ENCODE measurements around the gene HS3ST6. TPM values are rescaled to one million over a fixed set of nuclear protein-coding genes. Genes with fewer than 3 reads are reported as not detected.
A peak's percentile ranks its signal among the peaks of the same experiment; 100 is the strongest.
"Not testable (repeated sequence)": the region's sequence is repeated elsewhere in the genome, so short reads cannot be mapped to it uniquely, and the experiment has no call there.

Gene HS3ST6
- total RNA-seq = not detected in 2 replicates

DNA sequence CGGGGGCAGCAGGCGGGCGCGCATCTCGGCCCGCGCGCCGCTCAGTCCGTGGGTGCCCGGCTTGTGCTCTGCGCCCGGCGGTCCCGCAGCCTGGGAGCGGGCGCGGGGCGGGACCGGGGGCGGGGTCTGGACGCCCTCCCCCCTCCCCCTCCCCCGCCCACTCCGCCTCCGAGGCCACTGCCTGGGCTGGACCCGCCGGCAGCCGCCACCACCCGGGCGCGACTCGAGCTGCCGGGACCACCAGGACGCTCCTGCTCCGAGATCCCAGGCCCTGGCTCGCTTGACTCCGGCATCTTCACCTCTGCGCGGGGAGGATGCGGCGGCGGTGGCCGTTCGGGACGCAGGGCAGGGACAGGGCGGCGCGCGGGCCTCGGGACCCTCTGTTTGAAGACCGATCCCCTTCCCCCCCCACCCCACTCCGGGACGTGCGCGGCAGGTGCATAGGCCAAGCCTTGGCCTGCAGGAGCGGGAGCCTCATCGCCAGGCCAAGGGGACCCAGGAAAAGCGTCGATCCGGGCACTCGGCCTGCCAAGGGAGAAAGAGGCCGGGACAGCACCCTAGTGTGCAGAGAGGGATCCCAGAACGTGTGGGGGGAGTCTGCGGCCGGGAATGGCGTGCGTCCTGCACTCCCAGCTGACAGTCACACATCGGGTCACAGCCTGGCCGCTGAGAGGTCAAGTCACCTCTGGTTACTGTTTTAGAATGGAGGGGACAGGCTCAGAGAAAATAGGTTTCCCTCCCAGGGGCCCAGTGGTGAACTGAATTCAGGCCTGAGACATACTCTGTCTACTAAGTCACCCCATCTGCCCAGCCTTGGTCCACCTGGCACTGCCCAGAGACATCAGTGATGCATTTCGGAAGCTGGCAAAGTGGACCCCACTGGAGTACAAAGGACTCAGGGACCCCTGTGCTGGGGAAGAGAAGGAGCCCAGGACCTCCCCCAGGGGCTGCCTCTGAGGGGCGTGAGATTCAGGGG, at the start of gene HS3ST6:
TSS of gene HS3ST6 (minus strand) at position 65 of the 976 bp plus-strand sequence. CDS start 92 bp downstream, outside the sequence.
- no peaks in the 10 kb centered on the region for H3K9me3 Mint-ChIP-seq
- intact Hi-C loops (cut with micrococcal nuclease) = no loop called here
- H3K27me3 Mint-ChIP-seq (ENCODE audit: insufficient read depth) = peaks cover 46% of the 10 kb centered on the region
- H3K27ac Mint-ChIP-seq = no peak within 1 kb of the TSS
- no peaks in the 10 kb centered on the region for H3K4me1 Mint-ChIP-seq (ENCODE audit: low read depth)
- H3K4me3 Mint-ChIP-seq = no peak within 1 kb of the TSS
- DNase-seq (ENCODE audit: low spot score) = no peak
- H3K36me3 Mint-ChIP-seq (ENCODE audit: low read depth) = no peaks in the 10 kb centered on the region

DNA sequence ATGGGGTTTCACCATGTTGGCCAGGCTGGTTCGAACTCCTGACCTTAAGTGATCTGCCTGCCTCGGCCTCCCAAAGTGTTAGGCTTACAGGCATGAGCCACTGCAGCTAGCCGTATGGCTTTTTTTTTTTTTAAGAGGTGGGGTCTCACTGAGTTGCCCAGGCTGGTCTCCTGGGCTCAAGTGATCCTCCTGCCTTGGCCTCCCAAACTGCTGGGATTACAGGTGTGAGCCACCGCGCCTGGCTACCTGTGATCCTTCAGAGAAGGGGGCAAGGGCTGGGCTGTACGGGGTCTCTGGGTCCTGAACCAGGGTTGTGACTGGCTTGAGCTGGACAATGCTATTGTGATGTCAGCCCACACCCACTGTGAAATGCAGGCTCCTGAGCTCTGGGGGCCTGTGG, 48.2 kb upstream of the HS3ST6 start, which contains the start of gene RNF151:
TSS of gene RNF151 (plus strand) at position 397 of the 400 bp plus-strand sequence. CDS start 26 bp downstream, outside the sequence.
- H3K4me1 Mint-ChIP-seq (ENCODE audit: low read depth) = peaks cover 25% of the 10 kb centered on the region
- DNase-seq (ENCODE audit: low spot score) = no peak
- H3K9me3 Mint-ChIP-seq = no peaks in the 10 kb centered on the region
- peak within 1 kb of the TSS; percentile 100 for H3K4me3 Mint-ChIP-seq
- peaks cover 33% of the 10 kb centered on the region for H3K36me3 Mint-ChIP-seq (ENCODE audit: low read depth)
- H3K27me3 Mint-ChIP-seq (ENCODE audit: insufficient read depth) = no peaks in the 10 kb centered on the region
- H3K27ac Mint-ChIP-seq = peak within 1 kb of the TSS; percentile 94
- intact Hi-C loops (cut with micrococcal nuclease) = no loop called here

DNA sequence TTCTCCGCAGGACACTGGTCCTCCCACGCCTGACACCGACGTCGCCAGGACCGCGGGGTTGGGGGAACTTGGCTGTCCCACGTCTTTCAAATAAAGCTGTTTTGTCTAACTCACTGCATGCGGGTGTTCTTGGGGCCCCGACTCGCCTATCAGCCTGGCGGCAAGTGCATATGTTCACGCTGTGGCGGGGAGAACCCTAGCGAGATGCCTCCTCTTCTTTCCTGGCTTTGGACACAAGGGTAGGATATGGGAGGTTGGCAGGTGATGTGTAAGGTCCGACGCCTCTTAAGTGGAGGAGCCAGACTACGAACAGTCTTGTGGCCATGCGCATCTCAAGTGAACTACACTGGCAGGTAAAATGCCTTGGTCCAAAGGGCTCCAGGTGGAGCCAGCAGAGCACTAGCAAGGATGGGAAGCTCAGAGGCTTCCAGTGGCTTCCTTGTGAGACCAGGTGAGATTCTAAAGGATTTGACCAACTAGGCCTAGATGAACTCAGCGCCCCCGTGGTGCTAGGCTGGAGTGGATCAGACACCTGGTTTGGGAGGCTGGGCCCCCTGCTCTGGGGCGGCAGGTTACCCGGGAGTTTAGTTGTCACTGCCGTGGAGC, 47.3 kb upstream of the HS3ST6 start:
- Mint-ChIP-seq H3K27ac (peak overlapping the region; percentile 94), H3K27me3 (ENCODE audit: insufficient read depth) (no peaks in the 10 kb centered on the region), H3K36me3 (ENCODE audit: low read depth) (peaks cover 41% of the 10 kb centered on the region), H3K4me3 (peak overlapping the region; percentile 100), H3K4me1 (ENCODE audit: low read depth) (peaks cover 29% of the 10 kb centered on the region), H3K9me3 (no peaks in the 10 kb centered on the region)
- DNase-seq (ENCODE audit: low spot score) = no peak
- intact Hi-C loops (cut with micrococcal nuclease) = loop anchor here (2.0 kb wide), 2 partner anchors 139 to 183 kb away; partner anchors contain the start of genes FAHD1, HAGH, NUBP2 and SPSB3

DNA sequence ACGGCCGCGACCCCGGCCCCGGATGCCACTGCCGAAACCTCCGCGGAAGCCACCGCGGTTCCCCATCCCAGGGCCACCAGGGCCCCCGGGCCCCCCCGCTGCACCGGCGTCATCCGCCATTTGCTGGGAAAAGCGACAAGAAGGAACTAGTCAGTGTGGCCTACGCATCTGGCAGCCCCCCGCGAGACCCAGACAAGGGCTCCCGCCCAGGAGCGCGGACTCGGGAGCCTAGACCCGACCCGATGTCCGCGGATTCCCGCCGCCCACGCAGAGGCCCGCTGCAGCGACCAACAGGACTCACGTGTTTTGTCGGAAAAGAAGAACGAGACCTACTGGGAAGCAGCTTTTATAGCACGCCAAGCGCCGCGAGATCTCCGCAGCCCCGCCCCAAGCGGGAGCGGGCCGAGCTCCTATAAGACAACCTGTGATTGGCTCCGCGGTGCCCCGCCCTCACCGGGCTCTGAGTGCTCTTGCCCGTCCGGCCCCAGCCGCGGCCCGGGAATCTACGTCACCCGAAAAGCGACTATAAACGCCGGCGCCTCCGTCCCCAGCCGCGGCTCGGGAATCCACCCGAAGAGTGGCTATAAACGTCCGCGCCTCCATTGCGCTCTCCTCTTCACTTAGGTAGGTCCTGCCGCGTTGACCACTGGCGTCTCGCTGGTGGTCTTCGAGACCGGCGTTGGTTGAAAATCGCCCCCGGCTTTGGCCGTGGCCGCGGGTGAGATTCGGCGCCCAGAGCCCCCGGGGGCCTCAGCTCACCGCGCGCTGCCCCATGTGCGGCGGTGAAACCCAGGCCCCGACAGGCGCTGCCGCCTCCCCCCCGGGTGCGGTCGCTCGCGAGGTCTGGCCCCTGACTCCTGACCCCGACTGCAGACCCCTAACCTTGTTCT, 46.5 kb upstream of the HS3ST6 start, which contains the start of gene RPS2:
TSS of gene RPS2 (minus strand) at position 321 of the 890 bp plus-strand sequence. CDS start at position 120, 201 bp downstream.
- H3K4me3 Mint-ChIP-seq = peak within 1 kb of the TSS; percentile 100
- no peaks in the 10 kb centered on the region for H3K27me3 Mint-ChIP-seq (ENCODE audit: insufficient read depth)
- peaks cover 44% of the 10 kb centered on the region for H3K36me3 Mint-ChIP-seq (ENCODE audit: low read depth)
- H3K4me1 Mint-ChIP-seq (ENCODE audit: low read depth) = peaks cover 34% of the 10 kb centered on the region
- H3K27ac Mint-ChIP-seq = peak within 1 kb of the TSS; percentile 97
- intact Hi-C loops (cut with micrococcal nuclease) = loop anchor here (1.0 to 2.0 kb wide), 6 partner anchors 8 to 191 kb away; partner anchors contain the start of genes FAHD1, HAGH, MSRB1 and NUBP2
- H3K9me3 Mint-ChIP-seq = no peaks in the 10 kb centered on the region
- peak; percentile 99 for DNase-seq (ENCODE audit: low spot score)

DNA sequence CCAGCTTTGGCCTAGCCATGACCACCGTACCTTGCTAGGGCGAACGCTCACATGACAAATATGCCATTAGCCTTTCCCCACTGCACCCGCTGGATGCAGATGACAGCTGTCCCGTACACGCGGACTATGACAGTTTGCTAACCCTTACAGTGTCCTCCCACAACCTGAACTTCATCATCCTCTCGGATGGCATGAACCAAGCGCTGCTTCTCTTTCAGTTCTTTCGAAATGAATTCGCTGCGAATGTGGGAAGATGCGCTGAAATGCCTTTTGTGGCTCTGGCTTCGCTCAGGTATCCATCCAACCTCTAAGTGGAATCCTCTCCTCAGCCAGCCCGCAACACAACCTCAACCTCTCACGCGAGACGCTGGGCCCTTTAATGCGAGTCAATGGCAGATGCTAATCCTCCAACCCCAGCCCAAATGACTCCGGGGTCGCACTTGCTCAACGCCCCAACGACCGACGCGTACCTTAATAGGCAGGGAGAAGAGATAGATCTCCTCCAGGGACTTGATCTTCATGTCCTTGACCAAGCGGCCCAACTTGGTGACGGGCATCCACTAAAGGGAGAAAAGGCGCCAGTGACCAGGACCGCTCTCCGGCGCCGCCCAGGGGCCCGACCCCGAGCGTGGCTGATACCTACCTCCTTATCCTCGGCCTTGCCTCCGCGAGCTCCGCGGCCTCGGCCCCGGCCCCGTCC, 45.7 kb upstream of the HS3ST6 start:
- H3K27ac Mint-ChIP-seq = peak overlapping the region; percentile 97
- no peak for DNase-seq (ENCODE audit: low spot score)
- H3K36me3 Mint-ChIP-seq (ENCODE audit: low read depth) = peaks cover 44% of the 10 kb centered on the region
- H3K9me3 Mint-ChIP-seq = no peaks in the 10 kb centered on the region
- no peaks in the 10 kb centered on the region for H3K27me3 Mint-ChIP-seq (ENCODE audit: insufficient read depth)
- intact Hi-C loops (cut with micrococcal nuclease) = loop anchor here (1.0 to 2.0 kb wide), 6 partner anchors 8 to 191 kb away; partner anchors contain the start of genes FAHD1, HAGH, MSRB1 and NUBP2
- peaks cover 34% of the 10 kb centered on the region for H3K4me1 Mint-ChIP-seq (ENCODE audit: low read depth)
- peak overlapping the region; percentile 100 for H3K4me3 Mint-ChIP-seq

DNA sequence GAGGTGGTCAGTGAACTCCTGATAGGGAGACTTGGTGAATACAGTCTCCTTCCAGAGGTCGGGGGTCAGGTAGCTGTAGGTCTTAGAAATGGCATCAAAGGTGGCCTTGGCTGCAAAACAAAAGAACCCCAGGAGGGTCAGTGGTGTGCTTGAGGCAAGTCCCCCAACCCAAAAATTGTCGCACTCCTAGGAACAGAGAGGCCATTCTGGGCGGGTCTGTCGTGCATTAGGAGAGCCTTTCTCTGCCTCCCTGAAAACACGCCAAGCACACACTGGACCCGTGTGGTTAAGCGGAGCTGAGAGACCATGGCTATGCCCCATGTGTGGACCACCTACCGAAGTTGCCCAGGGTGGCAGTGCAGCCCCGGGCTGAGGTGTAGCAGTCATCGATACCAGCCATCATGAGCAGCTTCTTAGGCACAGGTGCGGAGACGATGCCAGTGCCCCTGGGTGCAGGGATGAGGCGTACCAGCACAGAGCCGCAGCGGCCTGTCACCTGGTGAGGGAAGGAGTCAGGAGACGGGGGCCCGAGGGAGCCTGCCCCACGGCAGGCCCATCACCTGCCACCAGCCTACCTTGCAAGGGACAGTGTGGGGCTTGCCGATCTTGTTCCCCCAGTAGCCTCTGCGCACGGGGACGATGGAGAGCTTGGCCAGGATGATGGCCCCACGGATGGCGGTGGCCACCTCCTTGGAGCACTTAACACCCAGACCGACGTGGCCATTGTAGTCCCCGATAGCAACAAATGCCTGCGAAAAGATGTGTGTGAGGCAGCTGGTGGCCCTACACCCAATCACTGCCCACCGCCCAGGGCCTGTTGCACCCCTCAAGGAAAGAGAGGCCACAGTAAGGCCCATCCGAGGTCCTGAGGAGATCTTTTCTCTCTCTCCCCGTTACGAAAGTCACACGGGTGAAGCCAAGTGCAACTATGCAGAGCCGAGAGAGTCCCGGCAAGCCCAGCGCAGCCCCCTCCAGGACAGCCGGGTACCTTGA, 44.2 kb upstream of the HS3ST6 start:
- H3K27me3 Mint-ChIP-seq (ENCODE audit: insufficient read depth); DNase-seq (ENCODE audit: low spot score); intact Hi-C loops (cut with micrococcal nuclease); H3K9me3 Mint-ChIP-seq: not testable (repeated sequence)
- peaks cover 34% of the 10 kb centered on the region for H3K4me1 Mint-ChIP-seq (ENCODE audit: low read depth)
- peak overlapping the region; percentile 100 for H3K4me3 Mint-ChIP-seq
- H3K36me3 Mint-ChIP-seq (ENCODE audit: low read depth) = peaks cover 44% of the 10 kb centered on the region
- H3K27ac Mint-ChIP-seq = peak overlapping the region; percentile 97

DNA sequence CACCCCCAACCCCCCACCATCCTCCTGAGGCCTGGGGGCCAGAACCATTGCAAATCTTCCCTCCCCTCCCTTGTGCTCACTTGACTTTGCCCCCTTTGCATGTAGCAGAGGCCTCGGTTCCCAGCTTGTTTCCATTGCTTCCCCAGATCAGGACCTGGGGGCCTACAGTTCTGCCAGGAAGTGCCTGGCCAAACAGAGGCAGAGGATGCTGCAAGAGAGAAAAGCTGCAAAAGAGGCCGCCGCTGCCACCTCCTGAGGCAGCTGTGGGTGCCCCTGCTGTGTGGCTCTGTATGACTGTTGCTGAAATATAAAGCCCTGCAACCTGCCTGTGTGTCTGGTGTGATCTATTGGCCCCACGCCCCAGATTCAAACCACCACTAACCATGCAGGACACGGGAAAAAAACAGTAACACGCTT, 43.4 kb upstream of the HS3ST6 start:
- intact Hi-C loops (cut with micrococcal nuclease) = no loop called here

DNA sequence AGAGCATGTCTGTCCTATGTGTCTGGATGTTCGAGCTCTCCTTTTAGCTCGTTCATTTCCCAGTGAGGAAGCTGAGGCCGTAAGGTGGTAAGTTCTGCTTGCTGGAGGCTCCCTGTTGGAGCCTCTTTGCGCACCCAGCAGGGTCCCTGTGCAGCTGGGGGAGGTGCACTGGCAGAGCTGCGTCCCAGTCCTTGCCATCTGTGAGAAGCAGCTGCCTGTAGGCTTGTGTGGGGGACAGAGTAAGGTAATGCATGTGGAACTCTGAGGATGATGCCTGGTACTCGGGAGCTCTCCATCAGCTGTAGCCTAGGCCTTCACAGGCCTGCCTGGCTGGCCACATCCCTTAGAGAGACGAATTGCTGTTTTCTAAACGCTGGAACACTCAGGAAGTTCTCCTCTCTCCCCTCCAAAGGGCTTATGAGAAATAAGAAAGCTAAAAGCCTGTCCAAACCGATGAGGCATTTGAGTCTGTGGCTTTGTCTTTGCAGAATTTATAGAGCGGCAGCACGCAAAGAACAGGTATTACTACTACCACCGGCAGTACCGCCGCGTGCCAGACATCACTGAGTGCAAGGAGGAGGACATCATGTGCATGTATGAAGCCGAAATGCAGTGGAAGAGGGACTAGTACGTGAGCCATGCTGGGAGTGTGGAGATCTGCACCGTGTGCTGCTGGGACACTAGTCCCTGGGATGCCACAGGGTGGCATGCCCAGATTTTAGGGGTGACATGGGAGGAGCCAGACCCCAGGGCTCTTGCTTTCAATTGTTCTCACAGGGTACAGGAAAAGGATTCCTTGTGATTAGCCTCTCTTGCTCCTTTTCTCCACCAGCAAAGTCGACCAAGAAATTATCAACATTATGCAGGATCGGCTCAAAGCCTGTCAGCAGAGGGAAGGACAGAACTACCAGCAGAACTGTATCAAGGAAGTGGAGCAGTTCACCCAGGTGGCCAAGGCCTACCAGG, 42.7 kb upstream of the HS3ST6 start:
- DNase-seq (ENCODE audit: low spot score) = no peak
- intact Hi-C loops (cut with micrococcal nuclease) = no loop called here

More for the DNA sequence above, 43.4 kb upstream of the HS3ST6 start:
- Mint-ChIP-seq H3K27ac (peak overlapping the region; percentile 58), H3K27me3 (ENCODE audit: insufficient read depth) (no peaks in the 10 kb centered on the region), H3K4me3 (peak overlapping the region; percentile 100), H3K36me3 (ENCODE audit: low read depth) (peaks cover 44% of the 10 kb centered on the region), H3K9me3 (no peaks in the 10 kb centered on the region), H3K4me1 (ENCODE audit: low read depth) (peaks cover 34% of the 10 kb centered on the region)
- DNase-seq (ENCODE audit: low spot score) = no peak

DNA sequence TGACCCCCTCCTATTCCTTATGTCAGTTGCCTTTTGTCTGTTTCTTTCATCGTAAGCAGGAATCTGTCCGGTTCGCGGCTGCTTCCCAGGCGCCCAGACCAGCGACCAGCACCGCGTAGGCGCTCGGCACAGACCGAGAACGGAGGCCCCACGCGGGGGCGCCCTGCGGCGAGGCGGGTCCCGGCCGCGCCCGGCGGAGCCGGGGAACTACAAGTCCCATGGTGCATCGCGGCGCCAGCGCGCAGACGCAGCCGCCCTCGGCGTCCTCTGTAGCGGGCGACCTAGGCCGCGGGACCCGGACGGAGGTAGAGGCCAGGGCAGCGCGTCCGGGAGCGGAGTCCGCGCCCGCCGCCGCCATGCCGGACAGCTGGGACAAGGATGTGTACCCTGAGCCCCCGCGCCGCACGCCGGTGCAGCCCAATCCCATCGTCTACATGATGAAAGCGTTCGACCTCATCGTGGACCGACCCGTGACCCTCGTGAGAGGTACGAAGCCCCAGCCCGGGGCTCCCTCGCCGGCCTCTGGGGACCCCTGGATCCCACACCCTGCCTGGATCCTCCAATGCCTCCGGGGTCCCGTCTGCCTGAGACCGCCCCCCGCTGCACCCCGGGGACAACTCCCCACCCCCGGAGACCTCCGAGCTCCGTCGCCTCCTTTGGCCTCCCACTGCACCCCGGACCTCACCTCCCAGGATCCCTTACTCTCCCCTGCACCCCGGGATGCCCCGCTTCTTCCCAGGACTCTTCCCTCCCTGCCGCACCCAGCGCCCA, 41.2 kb upstream of the HS3ST6 start, which contains the start of gene NDUFB10:
TSS of gene NDUFB10 (plus strand) at position 270 of the 771 bp plus-strand sequence. CDS start at position 357, 87 bp downstream.
- Mint-ChIP-seq H3K27ac (peak within 1 kb of the TSS; percentile 90), H3K4me3 (peak within 1 kb of the TSS; percentile 97), H3K27me3 (ENCODE audit: insufficient read depth) (no peaks in the 10 kb centered on the region), H3K36me3 (ENCODE audit: low read depth) (peaks cover 36% of the 10 kb centered on the region), H3K4me1 (ENCODE audit: low read depth) (peaks cover 34% of the 10 kb centered on the region), H3K9me3 (no peaks in the 10 kb centered on the region)
- peak; percentile 93 for DNase-seq (ENCODE audit: low spot score)
- intact Hi-C loops (cut with micrococcal nuclease) = loop anchor here (1.0 kb wide), 5 partner anchors 12 to 33 kb away; partner anchors contain the start of genes GFER and MSRB1

More for the DNA sequence above, 42.7 kb upstream of the HS3ST6 start:
- peak overlapping the region; percentile 97 for H3K4me3 Mint-ChIP-seq
- H3K27me3 Mint-ChIP-seq (ENCODE audit: insufficient read depth) = no peaks in the 10 kb centered on the region
- peaks cover 44% of the 10 kb centered on the region for H3K36me3 Mint-ChIP-seq (ENCODE audit: low read depth)
- peak overlapping the region; percentile 90 for H3K27ac Mint-ChIP-seq
- H3K9me3 Mint-ChIP-seq = no peaks in the 10 kb centered on the region
- peaks cover 34% of the 10 kb centered on the region for H3K4me1 Mint-ChIP-seq (ENCODE audit: low read depth)
